Parathyroid adenoma (tissue), 2 donors: ENCODE measurements around the gene MAT2A.

Source experiments
- H2AFZ ChIP-seq: fragments of 300-600 bp; sonication (generic); one replicate; pipeline ENCODE4 v1.7.0; 2017; ENCODE audit warnings: antibody characterized with exemption, mild to moderate bottlenecking
- H3K27ac ChIP-seq: fragments of 300-600 bp; sonication (generic); one replicate; pipeline ENCODE4 v1.7.0; 2017
- H3K27me3 ChIP-seq: fragments of 300-600 bp; sonication (generic); one replicate; pipeline ENCODE4 v1.7.0; 2017; ENCODE audit warnings: low read length; ENCODE audit not compliant: control insufficient read depth, insufficient read depth
- H3K36me3 ChIP-seq: fragments of 300-600 bp; sonication (generic); one replicate; pipeline ENCODE4 v1.7.0; 2017; ENCODE audit warnings: low read length; ENCODE audit not compliant: control insufficient read depth, insufficient read depth
- H3K4me1 ChIP-seq: fragments of 300-600 bp; sonication (generic); one replicate; pipeline ENCODE4 v1.7.0; 2017; ENCODE audit warnings: control low read depth
- H3K4me2 ChIP-seq: fragments of 300-600 bp; sonication (generic); one replicate; pipeline ENCODE4 v1.7.0; 2017; ENCODE audit warnings: low read length
- H3K4me3 ChIP-seq: fragments of 300-600 bp; sonication (generic); one replicate; pipeline ENCODE4 v1.7.0; 2017; ENCODE audit warnings: low read depth, low read length
- H3K79me2 ChIP-seq: fragments of 300-600 bp; sonication (generic); one replicate; pipeline ENCODE4 v1.7.0; 2017; ENCODE audit warnings: control low read depth
- H3K9ac ChIP-seq: fragments of 300-600 bp; sonication (generic); one replicate; pipeline ENCODE4 v1.7.0; 2017; ENCODE audit warnings: mild to moderate bottlenecking
- H3K9me3 ChIP-seq: fragments of 300-600 bp; sonication (generic); one replicate; pipeline ENCODE4 v1.7.0; 2017; ENCODE audit warnings: low read length; ENCODE audit not compliant: control insufficient read depth
- TF ChIP-seq, protein P1 (sequence below): fragments of 300-600 bp; sonication (generic); IDR thresholded peaks from one replicate; pipeline ENCODE4 v1.7.0; 2017; ENCODE audit warnings: antibody characterized with exemption, mild to moderate bottlenecking
- donor health status: primary hyperparathyroidism.

Gene MAT2A

DNA sequence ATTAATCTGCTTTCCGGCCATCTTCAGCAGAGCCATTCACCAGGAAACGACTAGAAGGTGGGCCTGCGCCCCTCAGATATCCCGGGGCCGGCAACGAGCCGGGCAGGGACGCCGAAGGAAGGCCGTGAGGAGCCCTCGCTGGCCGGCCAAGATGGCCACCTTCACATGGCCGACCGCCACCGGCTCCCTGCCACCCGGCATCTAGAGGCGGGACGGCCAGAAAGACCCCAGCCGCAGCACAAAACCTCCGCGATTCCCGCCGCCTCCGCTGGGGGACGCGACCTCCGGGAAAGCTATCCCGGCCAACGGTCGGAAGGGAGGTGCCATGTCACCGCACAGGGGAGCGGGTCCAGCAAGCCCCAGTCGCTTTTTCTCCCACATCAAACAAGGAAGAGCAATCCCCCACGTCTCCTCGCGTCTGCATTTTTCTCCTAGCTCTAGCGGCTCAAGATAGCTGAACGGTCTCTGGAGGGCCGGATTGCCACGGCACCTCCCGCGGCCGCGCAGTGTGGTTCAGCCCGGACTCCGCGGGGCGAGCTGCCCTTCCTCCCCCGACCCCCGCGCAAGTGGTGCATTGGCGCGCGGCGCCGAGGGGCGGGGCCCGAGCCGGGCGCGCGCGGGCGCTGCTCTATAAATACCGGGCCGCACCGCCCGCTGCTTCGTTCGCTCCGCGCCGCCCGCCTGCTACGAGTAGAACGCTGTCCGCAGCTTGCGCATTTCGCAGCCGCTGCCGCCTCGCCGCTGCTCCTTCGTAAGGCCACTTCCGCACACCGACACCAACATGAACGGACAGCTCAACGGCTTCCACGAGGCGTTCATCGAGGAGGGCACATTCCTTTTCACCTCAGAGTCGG is at the start of gene MAT2A:
Gene MAT2A, plus strand, starts transcription at position 662 of the 854 bp plus-strand sequence. Its CDS starts 120 bp downstream, at position 782.
- Histone ChIP-seq H3K9ac (peak within 1 kb of the TSS; percentile 99), H3K4me3 (peak within 1 kb of the TSS; percentile 97), H3K79me2 (peaks cover 14% of the 10 kb centered on the region), H3K27ac (peak within 1 kb of the TSS; percentile 99), H3K4me2 (peak within 1 kb of the TSS; percentile 98), H3K36me3 (no peaks in the 10 kb centered on the region), H3K9me3 (no peaks in the 10 kb centered on the region), H3K27me3 (no peaks in the 10 kb centered on the region), H3K4me1 (peaks cover 30% of the 10 kb centered on the region), H2AFZ (peak within 1 kb of the TSS; percentile 90)
- TF ChIP-seq, protein P1, sequence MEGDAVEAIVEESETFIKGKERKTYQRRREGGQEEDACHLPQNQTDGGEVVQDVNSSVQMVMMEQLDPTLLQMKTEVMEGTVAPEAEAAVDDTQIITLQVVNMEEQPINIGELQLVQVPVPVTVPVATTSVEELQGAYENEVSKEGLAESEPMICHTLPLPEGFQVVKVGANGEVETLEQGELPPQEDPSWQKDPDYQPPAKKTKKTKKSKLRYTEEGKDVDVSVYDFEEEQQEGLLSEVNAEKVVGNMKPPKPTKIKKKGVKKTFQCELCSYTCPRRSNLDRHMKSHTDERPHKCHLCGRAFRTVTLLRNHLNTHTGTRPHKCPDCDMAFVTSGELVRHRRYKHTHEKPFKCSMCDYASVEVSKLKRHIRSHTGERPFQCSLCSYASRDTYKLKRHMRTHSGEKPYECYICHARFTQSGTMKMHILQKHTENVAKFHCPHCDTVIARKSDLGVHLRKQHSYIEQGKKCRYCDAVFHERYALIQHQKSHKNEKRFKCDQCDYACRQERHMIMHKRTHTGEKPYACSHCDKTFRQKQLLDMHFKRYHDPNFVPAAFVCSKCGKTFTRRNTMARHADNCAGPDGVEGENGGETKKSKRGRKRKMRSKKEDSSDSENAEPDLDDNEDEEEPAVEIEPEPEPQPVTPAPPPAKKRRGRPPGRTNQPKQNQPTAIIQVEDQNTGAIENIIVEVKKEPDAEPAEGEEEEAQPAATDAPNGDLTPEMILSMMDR: peak; percentile 80

DNA sequence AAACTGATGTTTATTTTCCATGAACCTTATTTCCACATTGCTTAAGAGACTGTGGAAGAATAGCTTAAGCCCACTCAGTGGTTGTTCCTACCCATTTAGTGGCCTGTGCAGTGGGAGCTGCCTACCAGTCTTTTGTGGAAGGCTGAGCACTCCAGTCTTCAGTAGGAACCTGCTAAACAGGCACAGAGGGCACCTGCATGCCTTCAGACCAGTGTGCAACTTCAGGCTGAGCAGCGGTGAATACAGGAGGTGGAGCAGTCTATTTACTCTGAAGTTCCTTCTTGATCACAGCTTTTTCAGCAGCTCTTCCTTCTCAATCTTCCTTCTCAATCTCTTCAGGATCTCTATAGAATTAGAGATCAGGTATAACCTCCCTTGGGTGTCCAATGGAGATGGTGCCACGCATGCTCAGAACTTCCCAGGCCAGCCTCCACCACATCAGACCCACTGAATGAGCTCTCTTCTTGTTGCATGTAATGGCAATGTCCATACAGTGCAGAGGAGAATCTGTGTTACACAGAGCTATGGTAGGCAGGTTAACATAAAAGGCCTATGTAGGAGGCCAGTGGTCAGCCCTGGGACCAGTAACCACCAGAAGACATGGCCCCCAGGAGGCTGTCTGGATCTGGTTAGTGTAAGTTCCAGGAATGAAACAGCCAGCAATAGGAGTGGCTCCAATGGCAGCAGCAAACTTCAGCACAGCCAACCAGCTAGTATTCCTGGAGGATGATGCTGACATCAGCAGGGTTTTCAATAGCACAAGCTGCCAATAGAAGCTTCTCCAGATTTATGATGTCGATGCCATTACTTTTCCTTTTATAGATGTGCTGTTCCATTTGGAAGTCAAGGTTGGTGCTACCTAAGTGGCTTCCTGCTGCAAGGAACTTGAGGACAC is 47.9 kb upstream of the MAT2A start:
- Histone ChIP-seq H3K79me2 (no peaks in the 10 kb centered on the region), H3K4me3 (no peak overlapping the region), H2AFZ (no peak overlapping the region), H3K27ac (no peak overlapping the region), H3K27me3 (no peaks in the 10 kb centered on the region), H3K4me2 (no peak overlapping the region), H3K36me3 (no peaks in the 10 kb centered on the region), H3K9ac (no peak overlapping the region), H3K4me1 (no peaks in the 10 kb centered on the region), H3K9me3 (no peaks in the 10 kb centered on the region)
- TF ChIP-seq, protein P1: no peak

DNA sequence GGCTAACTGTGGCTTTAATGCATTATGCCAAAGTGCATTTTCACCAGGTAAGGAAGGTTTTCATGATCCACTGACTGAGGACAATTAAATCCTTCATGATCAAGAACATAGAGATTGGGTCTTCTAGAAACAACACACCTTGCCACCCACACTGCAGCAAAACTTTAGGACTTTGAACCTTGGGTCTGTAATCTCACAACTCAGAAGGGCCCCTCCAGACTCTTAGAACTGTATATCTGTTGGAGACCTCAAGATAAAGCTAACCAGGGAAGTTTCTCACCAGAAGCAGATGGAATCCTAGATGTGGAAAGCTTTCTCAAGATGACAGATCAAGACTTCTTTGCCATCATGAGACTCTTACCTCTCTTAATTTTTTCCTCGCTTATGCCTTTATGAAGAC is 42.5 kb upstream of the MAT2A start:
- no peak overlapping the region for H3K4me3 ChIP-seq
- no peaks in the 10 kb centered on the region for H3K79me2 ChIP-seq
- TF ChIP-seq, protein P1: no peak

DNA sequence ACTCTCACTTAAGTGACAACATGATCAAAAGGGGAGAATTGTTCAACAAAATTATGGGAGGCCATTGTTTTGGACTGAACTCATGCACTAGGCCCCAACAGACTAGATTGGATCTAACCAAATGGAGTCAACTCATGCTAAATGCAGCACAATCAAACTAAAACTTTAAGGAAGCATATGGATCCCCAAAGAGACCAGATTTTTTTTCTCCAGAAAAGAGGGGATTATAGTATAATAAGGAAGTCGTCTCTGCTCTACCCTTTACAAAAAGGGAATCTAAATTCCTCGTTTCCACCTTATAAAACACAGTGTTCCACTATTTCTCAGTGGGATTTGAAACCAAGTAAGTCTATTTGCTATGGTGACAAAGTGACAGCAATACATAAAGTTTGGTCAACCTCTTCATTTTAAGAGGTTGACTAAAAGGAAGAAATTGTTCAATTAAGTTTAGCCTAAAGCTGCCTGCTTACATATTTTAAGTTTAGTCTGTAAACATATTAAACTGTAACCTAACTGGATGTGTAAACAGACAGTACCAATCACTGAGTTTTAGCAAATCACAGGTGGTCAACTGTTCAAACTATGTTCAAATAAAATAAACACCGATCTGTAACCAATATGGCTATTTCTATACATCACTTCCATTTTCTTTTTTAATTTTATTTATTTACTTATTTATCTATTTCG is 40.9 kb upstream of the MAT2A start:
- Histone ChIP-seq H3K9me3 (no peaks in the 10 kb centered on the region), H2AFZ (no peak overlapping the region), H3K9ac (no peak overlapping the region), H3K4me1 (no peaks in the 10 kb centered on the region), H3K79me2 (no peaks in the 10 kb centered on the region), H3K27ac (no peak overlapping the region), H3K27me3 (no peaks in the 10 kb centered on the region), H3K4me3 (no peak overlapping the region), H3K4me2 (no peak overlapping the region), H3K36me3 (no peaks in the 10 kb centered on the region)
- TF ChIP-seq, protein P1: no peak

More for the DNA sequence above, 42.5 kb upstream of the MAT2A start:
- H3K4me1 ChIP-seq: no peaks in the 10 kb centered on the region
- no peaks in the 10 kb centered on the region for H3K36me3 ChIP-seq
- H2AFZ ChIP-seq: no peak overlapping the region
- H3K9me3 ChIP-seq: no peaks in the 10 kb centered on the region
- H3K27ac ChIP-seq: no peak overlapping the region
- no peak overlapping the region for H3K4me2 ChIP-seq
- H3K9ac ChIP-seq: no peak overlapping the region
- no peaks in the 10 kb centered on the region for H3K27me3 ChIP-seq
